ENCODE results near the gene GID4.

GID4 gene

DNA sequence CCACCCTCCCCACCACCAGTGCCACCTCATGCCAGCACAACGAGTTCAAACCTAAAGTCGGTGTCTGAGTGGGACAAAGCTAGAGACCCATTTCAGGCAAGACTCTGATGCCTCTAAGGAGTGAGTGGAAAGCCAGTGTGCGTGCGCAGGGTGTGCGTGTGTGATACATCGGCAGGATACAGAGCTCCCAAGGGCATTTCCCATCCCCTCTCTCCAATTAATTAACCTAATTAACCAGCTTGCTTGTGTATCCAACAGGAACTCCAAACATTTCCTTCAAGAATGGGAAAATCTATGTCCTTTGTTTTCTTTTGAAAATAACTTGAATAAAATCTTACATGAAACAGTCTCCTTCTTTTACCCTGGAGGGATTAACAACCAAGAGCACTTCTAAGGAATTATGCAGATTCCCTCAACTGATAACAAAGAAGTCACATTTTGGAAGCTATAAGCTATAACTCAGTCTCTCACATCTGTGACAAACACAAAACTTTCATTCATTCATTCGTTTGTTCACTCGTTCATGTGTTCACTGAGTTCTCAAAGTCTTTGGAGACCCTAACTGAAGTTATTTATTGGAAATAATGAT lies 10.2 kb upstream of the GID4 start:
- H3K27ac ChIP-seq (ENCODE audit: low read length) = no peak overlapping the region
- no peak overlapping the region for H3K4me3 ChIP-seq (ENCODE audit: low read length in 2 of 2)
- H3K9me3 ChIP-seq (ENCODE audit: control insufficient read depth in 2 of 2, low read length in 2 of 2) = no peaks in the 10 kb centered on the region
- H3K36me3 ChIP-seq (ENCODE audit: control insufficient read depth in 2 of 2, insufficient read depth in 2 of 2, low read length in 2 of 2) = peaks cover 10 to 23% of the 10 kb centered on the region in 2 donors
- no peaks in the 10 kb centered on the region for H3K27me3 ChIP-seq (ENCODE audit: control insufficient read depth in 1 of 2, insufficient read depth in 2 of 2, low read length in 2 of 2)
- H3K4me1 ChIP-seq (ENCODE audit: control insufficient read depth, insufficient read depth, low read length) = no peaks in the 10 kb centered on the region
- H3K9ac ChIP-seq (ENCODE audit: low read length in 2 of 2) = no peak overlapping the region

DNA sequence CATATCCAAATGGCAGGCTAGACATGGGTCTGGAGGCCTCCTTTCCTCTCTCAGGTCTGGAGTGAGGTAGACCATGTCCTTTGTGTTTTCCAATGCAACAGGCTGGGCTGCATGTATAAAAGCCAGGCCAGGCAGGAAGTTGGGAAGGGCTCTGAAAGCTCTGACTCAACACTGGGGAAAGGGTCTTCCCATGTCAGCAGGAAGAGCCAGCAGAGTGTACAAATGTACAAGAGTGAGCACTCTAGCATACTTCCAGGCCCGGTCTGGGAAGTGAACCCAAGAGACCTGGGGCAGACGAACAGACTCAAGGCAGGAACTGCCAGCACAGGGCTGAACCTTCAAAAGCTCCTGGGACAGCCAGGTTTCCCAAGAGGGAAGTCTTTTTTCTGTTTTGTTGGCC lies 7.3 kb upstream of the GID4 start:
- Histone ChIP-seq H3K27ac (ENCODE audit: low read length) (no peak overlapping the region), H3K9me3 (ENCODE audit: control insufficient read depth in 2 of 2, low read length in 2 of 2) (no peaks in the 10 kb centered on the region), H3K9ac (ENCODE audit: low read length in 2 of 2) (no peak overlapping the region), H3K36me3 (ENCODE audit: control insufficient read depth in 2 of 2, insufficient read depth in 2 of 2, low read length in 2 of 2) (peaks cover 0 to 7% of the 10 kb centered on the region in 2 donors), H3K4me3 (ENCODE audit: low read length in 2 of 2) (no peak overlapping the region), H3K4me1 (ENCODE audit: control insufficient read depth, insufficient read depth, low read length) (no peaks in the 10 kb centered on the region), H3K27me3 (ENCODE audit: control insufficient read depth in 1 of 2, insufficient read depth in 2 of 2, low read length in 2 of 2) (no peaks in the 10 kb centered on the region)

DNA sequence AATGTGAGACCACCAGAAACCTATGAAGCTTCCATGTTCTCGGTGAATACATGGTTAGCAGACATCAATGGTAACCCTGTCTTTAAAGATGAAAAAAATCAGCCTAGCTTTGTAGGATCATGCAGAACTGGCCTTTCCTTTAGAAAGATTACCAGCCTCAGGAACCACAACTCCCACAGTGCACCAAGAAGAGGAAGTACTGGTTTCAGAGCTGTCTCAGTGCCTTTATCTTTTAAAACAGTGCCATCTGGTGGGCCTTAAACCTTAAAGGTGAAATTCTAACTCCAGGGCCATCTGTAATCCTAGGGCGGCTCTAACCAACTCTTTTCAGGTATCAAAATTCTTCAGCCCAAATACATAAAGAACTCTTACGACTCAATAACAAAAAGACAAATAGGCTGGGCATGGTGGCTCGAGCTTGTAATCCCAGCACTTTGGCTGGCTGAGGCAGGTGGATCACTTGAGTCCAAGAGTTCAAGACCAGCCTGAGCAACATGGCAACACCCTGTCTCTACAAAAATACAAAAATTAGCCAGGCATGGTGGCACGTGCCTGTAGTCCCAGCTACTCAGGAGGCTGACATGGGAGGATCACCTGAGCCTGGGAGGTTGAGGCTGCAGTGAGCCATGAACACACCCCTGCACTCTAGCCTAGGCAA lies 5.6 kb upstream of the GID4 start:
- Histone ChIP-seq H3K9me3 (ENCODE audit: control insufficient read depth in 2 of 2, low read length in 2 of 2) (no peaks in the 10 kb centered on the region), H3K9ac (ENCODE audit: low read length in 2 of 2) (no peak overlapping the region), H3K4me3 (ENCODE audit: low read length in 2 of 2) (no peak overlapping the region), H3K27ac (ENCODE audit: low read length) (no peak overlapping the region), H3K4me1 (ENCODE audit: control insufficient read depth, insufficient read depth, low read length) (peaks cover 12% of the 10 kb centered on the region), H3K36me3 (ENCODE audit: control insufficient read depth in 2 of 2, insufficient read depth in 2 of 2, low read length in 2 of 2) (no peaks in the 10 kb centered on the region), H3K27me3 (ENCODE audit: control insufficient read depth in 1 of 2, insufficient read depth in 2 of 2, low read length in 2 of 2) (no peaks in the 10 kb centered on the region)

DNA sequence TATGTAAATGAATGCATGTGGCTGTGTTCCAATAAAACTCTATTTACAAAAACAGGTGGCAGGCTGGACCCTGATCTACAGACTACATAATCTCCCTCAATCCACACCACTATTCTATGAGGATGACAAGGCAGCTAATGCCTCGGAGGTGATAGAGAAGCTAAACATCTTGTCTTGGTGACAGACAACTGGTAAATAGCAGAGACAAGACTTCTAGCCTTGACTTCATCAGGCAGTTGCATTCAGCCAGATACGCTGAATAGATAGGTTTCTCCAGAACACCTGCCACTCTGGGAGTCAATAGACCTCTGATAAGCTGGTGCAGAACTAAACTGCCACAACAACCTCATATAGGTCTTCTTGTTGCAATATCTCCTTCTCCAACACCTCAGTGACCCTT lies 3.5 kb upstream of the GID4 start:
- H3K4me3 ChIP-seq (ENCODE audit: low read length in 2 of 2) = no peak overlapping the region
- H3K9me3 ChIP-seq (ENCODE audit: control insufficient read depth in 2 of 2, low read length in 2 of 2) = no peaks in the 10 kb centered on the region
- no peak overlapping the region for H3K27ac ChIP-seq (ENCODE audit: low read length)
- no peaks in the 10 kb centered on the region for H3K27me3 ChIP-seq (ENCODE audit: control insufficient read depth in 1 of 2, insufficient read depth in 2 of 2, low read length in 2 of 2)
- no peaks in the 10 kb centered on the region for H3K36me3 ChIP-seq (ENCODE audit: control insufficient read depth in 2 of 2, insufficient read depth in 2 of 2, low read length in 2 of 2)
- H3K4me1 ChIP-seq (ENCODE audit: control insufficient read depth, insufficient read depth, low read length) = peaks cover 22% of the 10 kb centered on the region
- no peak overlapping the region for H3K9ac ChIP-seq (ENCODE audit: low read length in 2 of 2)

DNA sequence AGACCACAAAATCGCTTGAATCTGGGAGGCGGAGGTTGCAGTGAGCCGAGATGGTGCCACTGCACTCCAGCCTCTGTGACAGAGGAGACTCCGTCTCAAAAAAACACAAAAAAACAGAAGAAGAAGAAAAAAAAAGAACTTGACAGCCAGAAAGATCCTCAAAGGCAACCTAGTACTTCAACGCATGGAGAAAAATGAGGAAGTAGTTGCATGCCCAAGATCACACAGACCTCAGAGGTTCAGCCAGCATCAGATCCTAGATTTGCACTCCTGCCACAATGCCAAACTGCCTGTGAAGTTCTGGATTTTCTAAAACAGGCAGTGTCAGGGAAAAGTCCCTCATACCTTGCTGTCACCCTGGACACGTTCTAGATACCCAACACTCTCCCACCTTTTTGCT lies 1.7 kb upstream of the GID4 start:
- Histone ChIP-seq H3K4me3 (ENCODE audit: low read length in 2 of 2) (no peak overlapping the region), H3K9me3 (ENCODE audit: control insufficient read depth in 2 of 2, low read length in 2 of 2) (no peaks in the 10 kb centered on the region), H3K4me1 (ENCODE audit: control insufficient read depth, insufficient read depth, low read length) (peaks cover 30% of the 10 kb centered on the region), H3K27ac (ENCODE audit: low read length) (no peak overlapping the region), H3K36me3 (ENCODE audit: control insufficient read depth in 2 of 2, insufficient read depth in 2 of 2, low read length in 2 of 2) (no peaks in the 10 kb centered on the region), H3K9ac (ENCODE audit: low read length in 2 of 2) (no peak overlapping the region), H3K27me3 (ENCODE audit: control insufficient read depth in 1 of 2, insufficient read depth in 2 of 2, low read length in 2 of 2) (no peaks in the 10 kb centered on the region)

DNA sequence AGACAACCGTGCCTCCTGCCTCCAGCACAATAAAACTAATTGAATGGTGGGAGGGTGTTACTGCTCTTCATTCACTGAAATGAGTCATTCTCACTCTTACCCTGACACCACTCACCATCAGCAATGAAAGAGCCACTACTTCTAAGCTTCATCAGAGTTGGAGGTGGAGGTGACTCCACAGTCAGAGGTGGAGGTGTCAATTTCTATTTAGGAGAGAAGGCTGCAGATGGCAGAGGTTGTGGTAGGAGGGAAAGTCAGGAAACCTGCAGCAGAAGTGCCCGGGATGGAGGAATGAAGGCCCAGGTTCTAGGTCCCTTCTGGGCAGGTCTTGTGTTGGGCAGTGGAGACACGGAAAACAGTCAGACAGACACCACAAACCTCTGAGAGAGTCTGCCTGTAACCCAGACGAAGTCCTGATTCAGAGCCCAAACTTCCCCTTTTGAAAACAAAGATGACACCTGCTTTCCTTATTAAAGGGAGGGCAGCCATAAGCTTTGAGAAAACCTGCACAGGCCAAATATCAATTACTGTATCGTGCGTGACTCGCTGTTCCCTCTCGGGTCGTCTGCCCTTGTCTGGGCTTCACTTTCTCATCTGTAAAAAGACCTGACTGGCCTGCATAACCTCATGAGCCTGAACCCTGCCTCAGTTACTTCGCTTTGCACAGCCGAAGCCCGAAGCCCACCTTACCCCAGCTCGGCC lies 908 bp upstream of the GID4 start:
- no peaks in the 10 kb centered on the region for H3K36me3 ChIP-seq (ENCODE audit: control insufficient read depth in 2 of 2, insufficient read depth in 2 of 2, low read length in 2 of 2)
- H3K27me3 ChIP-seq (ENCODE audit: control insufficient read depth in 1 of 2, insufficient read depth in 2 of 2, low read length in 2 of 2) = no peaks in the 10 kb centered on the region
- peak overlapping the region; percentile 72 to 86 for H3K9ac ChIP-seq (ENCODE audit: low read length in 2 of 2)
- H3K9me3 ChIP-seq (ENCODE audit: control insufficient read depth in 2 of 2, low read length in 2 of 2) = no peaks in the 10 kb centered on the region
- peaks cover 30% of the 10 kb centered on the region for H3K4me1 ChIP-seq (ENCODE audit: control insufficient read depth, insufficient read depth, low read length)
- peak overlapping the region; percentile 69 to 94 for H3K4me3 ChIP-seq (ENCODE audit: low read length in 2 of 2)
- peak overlapping the region; percentile 37 for H3K27ac ChIP-seq (ENCODE audit: low read length)

DNA sequence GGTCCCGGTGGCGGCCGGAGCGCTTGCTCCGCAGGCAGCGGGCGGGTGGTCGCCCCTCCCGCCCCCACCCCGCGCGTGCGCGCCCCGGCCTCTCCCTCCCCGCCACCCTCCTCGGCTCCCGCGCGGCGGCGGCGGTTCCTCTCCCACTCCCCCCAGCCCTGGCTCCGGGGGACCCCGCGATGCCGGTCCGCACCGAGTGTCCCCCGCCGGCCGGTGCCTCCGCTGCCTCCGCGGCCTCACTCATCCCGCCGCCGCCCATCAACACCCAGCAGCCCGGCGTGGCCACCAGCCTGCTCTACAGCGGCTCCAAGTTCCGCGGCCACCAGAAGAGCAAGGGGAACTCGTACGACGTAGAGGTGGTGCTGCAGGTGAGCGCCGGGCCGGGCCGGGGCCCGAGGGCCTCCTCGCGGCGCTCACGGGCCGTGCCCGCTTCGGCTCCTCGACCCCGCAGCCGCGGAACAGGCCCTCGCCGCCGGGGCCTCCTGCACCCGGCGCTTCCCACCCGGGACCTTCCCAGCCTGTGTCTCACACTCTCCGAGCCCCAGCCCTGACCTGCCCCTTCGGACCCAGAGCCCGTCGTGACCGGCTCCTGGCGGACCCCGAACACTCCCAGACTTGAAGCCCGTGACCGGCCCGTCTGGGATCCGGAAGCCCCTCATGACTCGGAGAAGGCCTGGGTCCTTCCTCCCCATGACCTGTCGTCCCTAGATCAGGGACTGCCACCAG lies 490 bp downstream of the GID4 start:
- H3K36me3 ChIP-seq (ENCODE audit: control insufficient read depth in 2 of 2, insufficient read depth in 2 of 2, low read length in 2 of 2) = no peaks in the 10 kb centered on the region
- H3K9ac ChIP-seq (ENCODE audit: low read length in 2 of 2) = peak overlapping the region; percentile 76 to 79
- H3K27ac ChIP-seq (ENCODE audit: low read length) = peak overlapping the region; percentile 49
- H3K4me3 ChIP-seq (ENCODE audit: low read length in 2 of 2) = peak overlapping the region; percentile 65 to 94
- no peaks in the 10 kb centered on the region for H3K9me3 ChIP-seq (ENCODE audit: control insufficient read depth in 2 of 2, low read length in 2 of 2)
- H3K4me1 ChIP-seq (ENCODE audit: control insufficient read depth, insufficient read depth, low read length) = peaks cover 30% of the 10 kb centered on the region
- no peaks in the 10 kb centered on the region for H3K27me3 ChIP-seq (ENCODE audit: control insufficient read depth in 1 of 2, insufficient read depth in 2 of 2, low read length in 2 of 2)

DNA sequence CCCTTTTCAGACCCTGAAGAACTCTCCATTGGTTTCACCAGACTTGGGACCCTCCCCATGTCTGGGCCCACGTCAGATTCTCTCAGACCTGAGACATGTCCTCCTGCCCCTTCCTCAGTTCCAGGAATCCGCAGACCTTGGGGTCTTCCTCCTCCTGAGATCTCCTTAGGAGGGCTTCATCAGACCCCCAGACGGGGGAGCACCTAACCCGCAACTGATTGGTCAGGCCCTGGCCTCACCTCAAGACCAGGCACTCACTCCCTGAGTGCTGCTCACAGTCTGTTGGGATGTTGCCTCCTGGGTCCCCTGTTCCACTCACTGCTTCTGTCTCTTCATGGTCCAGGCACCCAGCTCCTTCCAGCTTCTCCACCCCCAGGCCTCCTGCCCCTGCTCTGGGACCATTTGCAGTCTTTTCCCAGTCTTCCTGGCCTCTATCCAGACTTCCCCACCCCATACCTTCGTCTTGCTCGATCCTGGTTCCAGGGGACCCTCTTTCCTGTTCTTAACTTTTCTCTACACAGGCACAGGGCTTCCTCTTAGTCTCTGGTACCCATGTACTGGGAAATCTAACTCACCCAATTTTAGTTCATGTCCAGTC lies 1.2 kb downstream of the GID4 start:
- Histone ChIP-seq H3K9ac (ENCODE audit: low read length in 2 of 2) (peak overlapping the region; percentile 76 to 79), H3K36me3 (ENCODE audit: control insufficient read depth in 2 of 2, insufficient read depth in 2 of 2, low read length in 2 of 2) (peaks cover 0 to 4% of the 10 kb centered on the region in 2 donors), H3K4me3 (ENCODE audit: low read length in 2 of 2) (peak overlapping the region; percentile 65 to 94), H3K27me3 (ENCODE audit: control insufficient read depth in 1 of 2, insufficient read depth in 2 of 2, low read length in 2 of 2) (no peaks in the 10 kb centered on the region), H3K27ac (ENCODE audit: low read length) (no peak overlapping the region), H3K4me1 (ENCODE audit: control insufficient read depth, insufficient read depth, low read length) (peaks cover 30% of the 10 kb centered on the region), H3K9me3 (ENCODE audit: control insufficient read depth in 2 of 2, low read length in 2 of 2) (no peaks in the 10 kb centered on the region)

DNA sequence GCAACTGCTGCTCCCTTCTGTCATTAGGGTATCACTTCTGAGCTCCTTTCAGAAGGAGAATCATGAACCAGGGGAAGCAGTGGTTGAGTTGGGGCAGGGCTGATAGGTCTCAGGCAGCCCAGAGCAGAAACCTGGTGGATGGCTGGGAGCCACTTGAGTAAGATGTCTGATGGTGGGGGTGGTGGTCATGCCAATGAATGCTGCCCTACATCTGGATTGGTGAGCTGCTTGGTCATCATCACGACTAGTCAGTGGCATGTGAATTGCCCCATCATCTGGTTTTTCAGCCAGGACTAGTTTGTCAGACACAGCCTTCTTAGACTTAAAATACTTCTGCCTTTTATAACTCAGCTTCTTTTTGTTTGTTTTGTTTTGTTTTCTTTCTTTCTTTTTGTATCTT lies 2.6 kb downstream of the GID4 start:
- Histone ChIP-seq H3K4me1 (ENCODE audit: control insufficient read depth, insufficient read depth, low read length) (peaks cover 30% of the 10 kb centered on the region), H3K27ac (ENCODE audit: low read length) (no peak overlapping the region), H3K9ac (ENCODE audit: low read length in 2 of 2) (peak overlapping the region; percentile 8 to 13), H3K36me3 (ENCODE audit: control insufficient read depth in 2 of 2, insufficient read depth in 2 of 2, low read length in 2 of 2) (peaks cover 0 to 7% of the 10 kb centered on the region in 2 donors), H3K9me3 (ENCODE audit: control insufficient read depth in 2 of 2, low read length in 2 of 2) (no peaks in the 10 kb centered on the region), H3K4me3 (ENCODE audit: low read length in 2 of 2) (no peak overlapping the region), H3K27me3 (ENCODE audit: control insufficient read depth in 1 of 2, insufficient read depth in 2 of 2, low read length in 2 of 2) (no peaks in the 10 kb centered on the region)

DNA sequence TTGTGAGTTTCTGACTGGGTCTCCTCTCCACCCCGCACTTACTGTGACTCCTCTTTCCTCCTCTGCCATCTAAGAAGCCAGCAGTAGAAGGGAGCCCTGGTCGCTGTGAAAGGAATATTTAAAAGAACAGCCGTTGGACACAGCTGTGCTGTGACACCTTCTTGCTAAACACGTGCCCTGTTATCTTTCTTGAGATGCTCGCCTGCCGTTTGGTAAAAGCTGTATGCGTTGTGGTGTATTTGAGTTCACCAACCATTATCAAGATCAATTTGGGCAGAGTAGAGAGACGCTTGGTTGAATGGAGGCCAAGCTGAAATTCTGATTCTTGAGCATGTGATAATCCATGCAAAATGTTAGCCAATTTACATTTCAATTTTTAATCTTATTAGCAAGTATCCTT lies 3.8 kb downstream of the GID4 start:
- peaks cover 6 to 11% of the 10 kb centered on the region in 2 donors for H3K36me3 ChIP-seq (ENCODE audit: control insufficient read depth in 2 of 2, insufficient read depth in 2 of 2, low read length in 2 of 2)
- no peak overlapping the region for H3K27ac ChIP-seq (ENCODE audit: low read length)
- no peak overlapping the region for H3K4me3 ChIP-seq (ENCODE audit: low read length in 2 of 2)
- H3K9ac ChIP-seq (ENCODE audit: low read length in 2 of 2) = no peak overlapping the region
- H3K4me1 ChIP-seq (ENCODE audit: control insufficient read depth, insufficient read depth, low read length) = peaks cover 23% of the 10 kb centered on the region
- H3K27me3 ChIP-seq (ENCODE audit: control insufficient read depth in 1 of 2, insufficient read depth in 2 of 2, low read length in 2 of 2) = no peaks in the 10 kb centered on the region
- no peaks in the 10 kb centered on the region for H3K9me3 ChIP-seq (ENCODE audit: control insufficient read depth in 2 of 2, low read length in 2 of 2)
